HL-60 (cell line): ENCODE data around the gene CKS2.

Source experiments
- DNase-seq, 2 experiments: peaks; one replicate each; pipeline ENCODE4 v3.0.0-alpha.2; 2010 to 2020; ENCODE audit warnings: low read depth in 1 of 2, low spot score in 1 of 2
- H3K27ac ChIP-seq: fragments of 250-450 bp; sonication (Bioruptor Pico); replicated peaks from 2 replicates; pipeline ENCODE4 v1.5.1; 2020; ENCODE audit warnings: mild to moderate bottlenecking, moderate library complexity
- H3K27me3 ChIP-seq: fragments of 250-450 bp; sonication (Bioruptor Pico); 2 replicates; pipeline ENCODE4 v1.5.1; 2021; ENCODE audit warnings: mild to moderate bottlenecking, moderate library complexity; ENCODE audit not compliant: insufficient read depth, poor library complexity, severe bottlenecking
- H3K4me3 ChIP-seq: replicated peaks from 2 replicates; pipeline ENCODE4 v1.5.1; 2011; ENCODE audit warnings: mild to moderate bottlenecking, control low read depth, low read length; ENCODE audit not compliant: insufficient read depth
- CTCF ChIP-seq: IDR thresholded peaks from one replicate; pipeline ENCODE4 v1.5.1; 2011; ENCODE audit warnings: low read length, control low read depth, inconsistent platforms; ENCODE audit not compliant: insufficient read depth
- GABPA ChIP-seq: IDR thresholded peaks from 2 replicates; pipeline ENCODE4 v1.6.1; 2012; ENCODE audit warnings: low read depth
- POLR2AphosphoS5 ChIP-seq: IDR thresholded peaks from 2 replicates; pipeline ENCODE4 v1.6.1; 2012; ENCODE audit warnings: low read depth
- REST ChIP-seq: IDR thresholded peaks from 2 replicates; pipeline ENCODE4 v1.6.1; 2012; ENCODE audit warnings: low read depth; ENCODE audit not compliant: insufficient replicate concordance
- SPI1 ChIP-seq: IDR thresholded peaks from 2 replicates; pipeline ENCODE4 v1.6.1; 2012; ENCODE audit warnings: low read depth, mild to moderate bottlenecking, borderline replicate concordance

CKS2 gene

GRCh38 chr9:89277454-89277853 lies 33.5 kb upstream of the CKS2 start:
- DNase-seq: no peak
- no peak overlapping the region for H3K4me3 ChIP-seq
- H3K27me3 ChIP-seq: no peaks in the 10 kb centered on the region
- no peak overlapping the region for H3K27ac ChIP-seq
- TF ChIP-seq REST: no peak
- TF ChIP-seq CTCF: no peak
- no peak for TF ChIP-seq GABPA
- no peak for TF ChIP-seq SPI1
- no peak for TF ChIP-seq POLR2AphosphoS5

GRCh38 chr9:89278551-89278950 lies 32.4 kb upstream of the CKS2 start:
- TF ChIP-seq GABPA: no peak
- no peak for TF ChIP-seq POLR2AphosphoS5
- TF ChIP-seq REST: no peak
- no peak for TF ChIP-seq SPI1
- TF ChIP-seq CTCF: no peak
- Histone ChIP-seq H3K27me3 (no peaks in the 10 kb centered on the region), H3K4me3 (no peak overlapping the region), H3K27ac (no peak overlapping the region)
- no peak for DNase-seq

- H3K27me3 ChIP-seq: no peaks in the 10 kb centered on the region
- H3K4me3 ChIP-seq: no peak overlapping the region
- peak; percentile 55 for TF ChIP-seq CTCF
- TF ChIP-seq REST: no peak
- H3K27ac ChIP-seq: no peak overlapping the region
- peak in 1 of 2 experiments; percentile 41 for DNase-seq
Measured at GRCh38 chr9:89278997-89279739, 31.8 kb upstream of the CKS2 start.
